Endothelial cell of umbilical vein (primary cell): ENCODE data around the gene RALGPS1.

Experiments
- JUN ChIP-seq: IDR thresholded peaks from 2 replicates; pipeline ENCODE4 v1.6.1; 2011; ENCODE audit warnings: borderline replicate concordance, low read depth; ENCODE audit not compliant: insufficient read length, insufficient read depth
- MAX ChIP-seq: IDR thresholded peaks from 2 replicates; pipeline ENCODE4 v1.6.1; 2011; ENCODE audit not compliant: insufficient read depth, insufficient read length
- TF ChIP-seq, protein P1 (sequence below), 2 donors: IDR thresholded peaks; 1 replicate in 1 of 2; 2 replicates in 1 of 2; pipeline ENCODE4 v1.5.1; 2011; ENCODE audit warnings: low read length in 2 of 2, mild to moderate bottlenecking in 2 of 2, moderate library complexity in 2 of 2, control low read depth in 1 of 2, inconsistent platforms in 1 of 2, low read depth in 1 of 2; ENCODE audit not compliant: insufficient read depth in 1 of 2; ENCODE audit errors: extremely low read depth in 1 of 2

DNA sequence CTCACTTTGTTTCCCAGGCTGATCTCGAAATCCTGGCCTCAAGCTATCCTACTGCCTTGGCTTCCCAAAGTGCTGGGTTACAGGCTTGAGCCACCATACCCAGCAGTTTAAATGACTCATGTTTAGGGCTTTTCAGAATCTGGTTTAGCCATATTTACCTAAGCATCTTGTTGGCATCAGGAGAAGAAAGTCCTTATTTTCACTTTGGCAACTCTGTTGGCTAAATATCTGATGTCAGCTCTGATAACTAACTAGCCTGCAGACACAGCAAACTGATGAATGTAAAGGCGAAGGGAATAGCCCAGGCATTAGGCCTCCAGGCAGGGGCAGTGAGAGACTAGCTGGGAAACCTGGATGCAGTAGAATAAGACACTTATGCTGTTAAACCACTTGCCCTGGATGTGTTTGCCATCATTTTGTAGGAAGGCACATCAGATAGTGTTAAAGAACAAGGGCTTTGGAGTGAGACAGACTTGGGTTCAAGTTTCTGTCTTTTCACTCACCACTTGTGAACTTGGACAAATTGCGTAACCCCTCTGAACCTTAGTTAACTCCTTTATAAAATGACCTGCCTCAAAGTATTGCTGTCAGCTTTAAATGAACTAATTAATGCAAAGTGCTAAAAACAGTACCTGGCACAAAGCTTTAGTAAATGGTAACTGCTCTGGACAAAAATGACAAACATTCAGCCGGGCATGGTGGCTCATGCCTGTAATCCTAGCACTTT lies 315.3 kb downstream of the RALGPS1 start:
- TF ChIP-seq JUN (no peak), MAX (no peak)
- TF ChIP-seq, protein P1, sequence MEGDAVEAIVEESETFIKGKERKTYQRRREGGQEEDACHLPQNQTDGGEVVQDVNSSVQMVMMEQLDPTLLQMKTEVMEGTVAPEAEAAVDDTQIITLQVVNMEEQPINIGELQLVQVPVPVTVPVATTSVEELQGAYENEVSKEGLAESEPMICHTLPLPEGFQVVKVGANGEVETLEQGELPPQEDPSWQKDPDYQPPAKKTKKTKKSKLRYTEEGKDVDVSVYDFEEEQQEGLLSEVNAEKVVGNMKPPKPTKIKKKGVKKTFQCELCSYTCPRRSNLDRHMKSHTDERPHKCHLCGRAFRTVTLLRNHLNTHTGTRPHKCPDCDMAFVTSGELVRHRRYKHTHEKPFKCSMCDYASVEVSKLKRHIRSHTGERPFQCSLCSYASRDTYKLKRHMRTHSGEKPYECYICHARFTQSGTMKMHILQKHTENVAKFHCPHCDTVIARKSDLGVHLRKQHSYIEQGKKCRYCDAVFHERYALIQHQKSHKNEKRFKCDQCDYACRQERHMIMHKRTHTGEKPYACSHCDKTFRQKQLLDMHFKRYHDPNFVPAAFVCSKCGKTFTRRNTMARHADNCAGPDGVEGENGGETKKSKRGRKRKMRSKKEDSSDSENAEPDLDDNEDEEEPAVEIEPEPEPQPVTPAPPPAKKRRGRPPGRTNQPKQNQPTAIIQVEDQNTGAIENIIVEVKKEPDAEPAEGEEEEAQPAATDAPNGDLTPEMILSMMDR (IDR thresholded peaks at IDR 0.05; ENCODE audit: extremely low read depth in 1 of 2, insufficient read depth in 1 of 2, low read depth in 1 of 2, low read length in 2 of 2), result no peak
